K562 (cell line): ENCODE results near the gene SYNGR4. TPM values are rescaled to one million over a fixed set of nuclear protein-coding genes. Genes with fewer than 3 reads are reported as not detected.

Experiments used
- CBX5 ChIP-seq: IDR thresholded peaks from 2 replicates; pipeline ENCODE4 v1.6.1; 2014; ENCODE audit warnings: low read depth, borderline replicate concordance
- GATA2 ChIP-seq: sonication (generic); formaldehyde crosslinking; IDR thresholded peaks from 2 replicates; pipeline ENCODE4 v1.4.0; 2020; ENCODE audit warnings: mild to moderate bottlenecking, missing genetic modification reagents
- HMGN3 ChIP-seq: IDR thresholded peaks from 2 replicates; pipeline ENCODE4 v1.6.1; 2011; ENCODE audit warnings: borderline replicate concordance, low read depth, mild to moderate bottlenecking, mixed read lengths, low read length; ENCODE audit not compliant: insufficient read length; ENCODE audit errors: extremely low read depth
- MTA3 ChIP-seq: fragments of 450-650 bp; formaldehyde crosslinking; IDR thresholded peaks from 2 replicates; pipeline ENCODE4 v1.6.1; 2017; ENCODE audit warnings: mild to moderate bottlenecking, borderline replicate concordance
- RBM25 ChIP-seq: fragments of 200-400 bp; formaldehyde crosslinking; IDR thresholded peaks from 2 replicates; pipeline ENCODE4 v1.6.1; 2018; ENCODE audit warnings: low read length, low read depth, moderate library complexity; ENCODE audit not compliant: severe bottlenecking
- SREBF2 ChIP-seq: sonication (generic); formaldehyde crosslinking; IDR thresholded peaks from 2 replicates; pipeline ENCODE4 v1.4.0; 2020; ENCODE audit warnings: mild to moderate bottlenecking, missing genetic modification reagents
- ZNF24 ChIP-seq: fragments of 450-650 bp; IDR thresholded peaks from 2 replicates; pipeline ENCODE4 v1.6.1; 2016
- ZNF57 ChIP-seq: fragments of 450-650 bp; formaldehyde crosslinking; IDR thresholded peaks from 2 replicates; pipeline ENCODE4 v1.4.0; 2020; ENCODE audit warnings: mild to moderate bottlenecking, moderate library complexity
- ZNF764 ChIP-seq: fragments of 250-450 bp; sonication (Bioruptor Pico); IDR thresholded peaks from 2 replicates; pipeline ENCODE4 v1.4.0; 2020; ENCODE audit warnings: low read depth, mild to moderate bottlenecking, moderate library complexity
- polyA plus RNA-seq, 8 experiments: library from polyadenylated mRNA; depleted of rRNA in 4 of 8; stranded (reverse) in 5 of 8; unstranded in 3 of 8; fragments of >200 nt; fragmentation: Nextera tagmentation in 2 of 8; fragmentation: Illumina TruSeq in 1 of 8; extraction: Ambion mirVana in 2 of 8; extraction: Trizol in 1 of 8; gene quantifications; 2 replicates each; pipeline versions ENCODE4 v1.2.1 to v1.2.3, GENCODE V29; 2011 to 2014; ENCODE audit warnings: inconsistent platforms in 1 of 8, missing spikeins in 1 of 8
- total RNA-seq, 7 experiments: library from RNA; depleted of rRNA in 6 of 7; stranded (reverse); fragments of >200 nt in 6 of 7; fragmentation: Illumina TruSeq in 2 of 7; extraction: Trizol in 2 of 7; gene quantifications; 2 replicates each; pipeline versions ENCODE4 v1.2.1 to v1.2.3, GENCODE V29; 2011 to 2021; ENCODE audit warnings: low replicate concordance in 1 of 7
- TF ChIP-seq, protein P1 (sequence below): sonication (generic); formaldehyde crosslinking; IDR thresholded peaks from 2 replicates; pipeline ENCODE4 v1.8.0; 2022; ENCODE audit warnings: missing genetic modification reagents, mild to moderate bottlenecking, borderline replicate concordance
- TF ChIP-seq, protein P2 (sequence below): fragments of 250-450 bp; sonication (Bioruptor Pico); IDR thresholded peaks from 2 replicates; pipeline ENCODE4 v1.8.0; 2021; ENCODE audit warnings: moderate library complexity, mild to moderate bottlenecking, inconsistent platforms
- TF ChIP-seq, protein P3 (sequence below), 2 experiments: fragments of 450-650 bp; IDR thresholded peaks; 2 replicates each; pipeline ENCODE4 v1.6.1; 2018; ENCODE audit warnings: mild to moderate bottlenecking in 2 of 2, low read depth in 1 of 2; ENCODE audit not compliant: partially characterized antibody in 2 of 2
- TF ChIP-seq, protein P4 (sequence below), 3 experiments: fragments of 200-800 bp in 1 of 3; sonication (Bioruptor generic) in 1 of 3; sonication (generic) in 1 of 3; formaldehyde crosslinking in 1 of 3; IDR thresholded peaks; 2 replicates each; pipeline versions ENCODE4 v1.6.1 to v1.8.0; 2016 to 2022; ENCODE audit warnings: mild to moderate bottlenecking in 2 of 3, missing compliant biosample characterization in 2 of 3, missing genetic modification characterization in 2 of 3, missing genetic modification reagents in 1 of 3
- TF ChIP-seq, protein P5 (sequence below): fragments of 450-650 bp; IDR thresholded peaks from 2 replicates; pipeline ENCODE4 v1.6.1; 2016

SYNGR4 gene
- total and polyA plus RNA-seq, 9 of the 15 experiments (the other 6 are each of a cell fraction or from before 2014, with no cell fraction given), result 0.07 to 0.14 TPM; not detected in 7

DNA sequence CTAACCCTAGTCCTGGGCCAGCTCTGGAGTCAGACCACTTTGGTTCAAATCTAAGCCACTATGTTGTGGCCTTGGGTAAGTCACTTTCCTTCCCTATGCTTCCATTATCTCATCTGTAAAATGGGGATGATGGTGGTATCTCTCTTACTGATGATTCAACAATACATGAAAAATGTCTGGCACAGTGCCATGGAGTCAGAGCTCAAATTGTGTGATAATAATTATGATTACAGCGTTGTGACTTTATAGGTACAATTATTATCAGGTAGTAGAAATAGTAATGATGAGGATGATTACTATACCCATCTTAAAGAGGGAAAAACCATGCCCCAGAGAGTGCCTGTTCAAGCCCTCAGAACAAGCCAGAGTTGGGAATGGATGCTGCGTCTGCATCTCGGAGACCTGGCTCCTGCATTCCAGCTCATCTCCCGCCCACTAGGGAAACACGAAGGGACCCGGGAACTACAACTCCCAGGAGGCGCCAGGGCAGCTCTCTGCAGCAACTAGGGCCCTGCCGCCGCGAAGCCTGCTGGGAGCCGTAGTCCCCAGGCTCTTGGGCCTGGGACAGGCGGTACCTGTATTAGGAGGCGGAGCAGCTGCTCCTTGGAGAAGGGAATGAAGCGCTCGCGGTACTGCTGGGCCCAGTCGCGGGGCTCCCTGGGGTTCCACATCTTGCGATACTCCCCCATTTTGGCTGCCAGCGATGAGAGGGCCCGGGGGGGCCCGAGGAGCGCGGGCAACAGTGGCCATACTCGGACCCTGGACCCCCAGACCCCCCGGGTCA, 1.3 kb upstream of the SYNGR4 start (continued):
- TF ChIP-seq HMGN3, result peak; percentile 50
- TF ChIP-seq CBX5, result no peak
- no peak for TF ChIP-seq RBM25
- TF ChIP-seq, protein P1, sequence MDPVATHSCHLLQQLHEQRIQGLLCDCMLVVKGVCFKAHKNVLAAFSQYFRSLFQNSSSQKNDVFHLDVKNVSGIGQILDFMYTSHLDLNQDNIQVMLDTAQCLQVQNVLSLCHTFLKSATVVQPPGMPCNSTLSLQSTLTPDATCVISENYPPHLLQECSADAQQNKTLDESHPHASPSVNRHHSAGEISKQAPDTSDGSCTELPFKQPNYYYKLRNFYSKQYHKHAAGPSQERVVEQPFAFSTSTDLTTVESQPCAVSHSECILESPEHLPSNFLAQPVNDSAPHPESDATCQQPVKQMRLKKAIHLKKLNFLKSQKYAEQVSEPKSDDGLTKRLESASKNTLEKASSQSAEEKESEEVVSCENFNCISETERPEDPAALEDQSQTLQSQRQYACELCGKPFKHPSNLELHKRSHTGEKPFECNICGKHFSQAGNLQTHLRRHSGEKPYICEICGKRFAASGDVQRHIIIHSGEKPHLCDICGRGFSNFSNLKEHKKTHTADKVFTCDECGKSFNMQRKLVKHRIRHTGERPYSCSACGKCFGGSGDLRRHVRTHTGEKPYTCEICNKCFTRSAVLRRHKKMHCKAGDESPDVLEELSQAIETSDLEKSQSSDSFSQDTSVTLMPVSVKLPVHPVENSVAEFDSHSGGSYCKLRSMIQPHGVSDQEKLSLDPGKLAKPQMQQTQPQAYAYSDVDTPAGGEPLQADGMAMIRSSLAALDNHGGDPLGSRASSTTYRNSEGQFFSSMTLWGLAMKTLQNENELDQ (CRISPR knock-in tag), result no peak
- TF ChIP-seq, protein P2, sequence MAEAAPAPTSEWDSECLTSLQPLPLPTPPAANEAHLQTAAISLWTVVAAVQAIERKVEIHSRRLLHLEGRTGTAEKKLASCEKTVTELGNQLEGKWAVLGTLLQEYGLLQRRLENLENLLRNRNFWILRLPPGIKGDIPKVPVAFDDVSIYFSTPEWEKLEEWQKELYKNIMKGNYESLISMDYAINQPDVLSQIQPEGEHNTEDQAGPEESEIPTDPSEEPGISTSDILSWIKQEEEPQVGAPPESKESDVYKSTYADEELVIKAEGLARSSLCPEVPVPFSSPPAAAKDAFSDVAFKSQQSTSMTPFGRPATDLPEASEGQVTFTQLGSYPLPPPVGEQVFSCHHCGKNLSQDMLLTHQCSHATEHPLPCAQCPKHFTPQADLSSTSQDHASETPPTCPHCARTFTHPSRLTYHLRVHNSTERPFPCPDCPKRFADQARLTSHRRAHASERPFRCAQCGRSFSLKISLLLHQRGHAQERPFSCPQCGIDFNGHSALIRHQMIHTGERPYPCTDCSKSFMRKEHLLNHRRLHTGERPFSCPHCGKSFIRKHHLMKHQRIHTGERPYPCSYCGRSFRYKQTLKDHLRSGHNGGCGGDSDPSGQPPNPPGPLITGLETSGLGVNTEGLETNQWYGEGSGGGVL (CRISPR knock-in tag), result no peak
- TF ChIP-seq, protein P3, sequence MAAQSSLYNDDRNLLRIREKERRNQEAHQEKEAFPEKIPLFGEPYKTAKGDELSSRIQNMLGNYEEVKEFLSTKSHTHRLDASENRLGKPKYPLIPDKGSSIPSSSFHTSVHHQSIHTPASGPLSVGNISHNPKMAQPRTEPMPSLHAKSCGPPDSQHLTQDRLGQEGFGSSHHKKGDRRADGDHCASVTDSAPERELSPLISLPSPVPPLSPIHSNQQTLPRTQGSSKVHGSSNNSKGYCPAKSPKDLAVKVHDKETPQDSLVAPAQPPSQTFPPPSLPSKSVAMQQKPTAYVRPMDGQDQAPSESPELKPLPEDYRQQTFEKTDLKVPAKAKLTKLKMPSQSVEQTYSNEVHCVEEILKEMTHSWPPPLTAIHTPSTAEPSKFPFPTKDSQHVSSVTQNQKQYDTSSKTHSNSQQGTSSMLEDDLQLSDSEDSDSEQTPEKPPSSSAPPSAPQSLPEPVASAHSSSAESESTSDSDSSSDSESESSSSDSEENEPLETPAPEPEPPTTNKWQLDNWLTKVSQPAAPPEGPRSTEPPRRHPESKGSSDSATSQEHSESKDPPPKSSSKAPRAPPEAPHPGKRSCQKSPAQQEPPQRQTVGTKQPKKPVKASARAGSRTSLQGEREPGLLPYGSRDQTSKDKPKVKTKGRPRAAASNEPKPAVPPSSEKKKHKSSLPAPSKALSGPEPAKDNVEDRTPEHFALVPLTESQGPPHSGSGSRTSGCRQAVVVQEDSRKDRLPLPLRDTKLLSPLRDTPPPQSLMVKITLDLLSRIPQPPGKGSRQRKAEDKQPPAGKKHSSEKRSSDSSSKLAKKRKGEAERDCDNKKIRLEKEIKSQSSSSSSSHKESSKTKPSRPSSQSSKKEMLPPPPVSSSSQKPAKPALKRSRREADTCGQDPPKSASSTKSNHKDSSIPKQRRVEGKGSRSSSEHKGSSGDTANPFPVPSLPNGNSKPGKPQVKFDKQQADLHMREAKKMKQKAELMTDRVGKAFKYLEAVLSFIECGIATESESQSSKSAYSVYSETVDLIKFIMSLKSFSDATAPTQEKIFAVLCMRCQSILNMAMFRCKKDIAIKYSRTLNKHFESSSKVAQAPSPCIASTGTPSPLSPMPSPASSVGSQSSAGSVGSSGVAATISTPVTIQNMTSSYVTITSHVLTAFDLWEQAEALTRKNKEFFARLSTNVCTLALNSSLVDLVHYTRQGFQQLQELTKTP (IDR thresholded peaks at IDR 0.05; ENCODE audit: low read depth in 1 of 2, partially characterized antibody in 2 of 2), result peak; percentile 50 to 100
- TF ChIP-seq, protein P4, sequence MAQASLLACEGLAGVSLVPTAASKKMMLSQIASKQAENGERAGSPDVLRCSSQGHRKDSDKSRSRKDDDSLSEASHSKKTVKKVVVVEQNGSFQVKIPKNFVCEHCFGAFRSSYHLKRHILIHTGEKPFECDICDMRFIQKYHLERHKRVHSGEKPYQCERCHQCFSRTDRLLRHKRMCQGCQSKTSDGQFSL (CRISPR knock-in tag; IDR thresholded peaks at IDR 0.05), result no peak
- TF ChIP-seq, protein P4 (tag; IDR thresholded peaks at IDR 0.05), result no peak
- TF ChIP-seq MTA3, result no peak
- no peak for TF ChIP-seq ZNF57 (CRISPR knock-in tag)
- TF ChIP-seq, protein P5, sequence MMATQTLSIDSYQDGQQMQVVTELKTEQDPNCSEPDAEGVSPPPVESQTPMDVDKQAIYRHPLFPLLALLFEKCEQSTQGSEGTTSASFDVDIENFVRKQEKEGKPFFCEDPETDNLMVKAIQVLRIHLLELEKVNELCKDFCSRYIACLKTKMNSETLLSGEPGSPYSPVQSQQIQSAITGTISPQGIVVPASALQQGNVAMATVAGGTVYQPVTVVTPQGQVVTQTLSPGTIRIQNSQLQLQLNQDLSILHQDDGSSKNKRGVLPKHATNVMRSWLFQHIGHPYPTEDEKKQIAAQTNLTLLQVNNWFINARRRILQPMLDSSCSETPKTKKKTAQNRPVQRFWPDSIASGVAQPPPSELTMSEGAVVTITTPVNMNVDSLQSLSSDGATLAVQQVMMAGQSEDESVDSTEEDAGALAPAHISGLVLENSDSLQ, result no peak
- TF ChIP-seq ZNF24, result no peak
- no peak for TF ChIP-seq SREBF2
- no peak for TF ChIP-seq GATA2 (CRISPR knock-in tag)
- TF ChIP-seq ZNF764 (CRISPR knock-in tag), result no peak
